H1 (cell line): ENCODE results near the gene SLC51B.

Experiments
- ATF3 ChIP-seq: IDR thresholded peaks from 2 replicates; pipeline ENCODE4 v1.6.1; 2011; ENCODE audit warnings: low read depth, mild to moderate bottlenecking, low read length; ENCODE audit not compliant: insufficient read depth
- CEBPB ChIP-seq: IDR thresholded peaks from 2 replicates; pipeline ENCODE4 v1.6.1; 2012; ENCODE audit warnings: low read depth, low read length
- CREB1 ChIP-seq: IDR thresholded peaks from 2 replicates; pipeline ENCODE4 v1.6.1; 2012; ENCODE audit warnings: inconsistent platforms
- CTBP2 ChIP-seq: IDR thresholded peaks from 2 replicates; pipeline ENCODE4 v1.7.0; 2011; ENCODE audit warnings: borderline replicate concordance, mild to moderate bottlenecking, moderate library complexity, mixed read lengths, low read length; ENCODE audit not compliant: insufficient read depth, insufficient read length
- CTCF ChIP-seq, 3 experiments: IDR thresholded peaks; 1 replicate in 2 of 3; 2 replicates in 1 of 3; pipeline versions ENCODE4 v1.5.1 to v1.6.1; 2011; ENCODE audit warnings: low read length in 3 of 3, mild to moderate bottlenecking in 3 of 3, inconsistent platforms in 2 of 3, low read depth in 1 of 3, moderate library complexity in 1 of 3; ENCODE audit not compliant: insufficient read depth in 1 of 3; ENCODE audit errors: control extremely low read depth in 1 of 3
- EZH2 ChIP-seq: fragments of 200-600 bp; sonication (generic); IDR thresholded peaks from 2 replicates; pipeline ENCODE4 v1.7.1; 2012; ENCODE audit warnings: low read depth, mild to moderate bottlenecking, moderate library complexity, low read length, inconsistent platforms; ENCODE audit not compliant: severe bottlenecking
- GABPA ChIP-seq: IDR thresholded peaks from 2 replicates; pipeline ENCODE4 v1.6.1; 2011; ENCODE audit warnings: mild to moderate bottlenecking, low read length, moderate library complexity, borderline replicate concordance; ENCODE audit not compliant: insufficient read depth
- POLR2A ChIP-seq, 2 experiments: IDR thresholded peaks; 1 replicate in 1 of 2; 2 replicates in 1 of 2; pipeline ENCODE4 v1.6.1; 2011; ENCODE audit warnings: low read depth in 2 of 2, low read length in 2 of 2, mild to moderate bottlenecking in 2 of 2; ENCODE audit errors: control extremely low read depth in 1 of 2
- POLR2AphosphoS5 ChIP-seq: IDR thresholded peaks from 2 replicates; pipeline ENCODE4 v1.6.1; 2011; ENCODE audit warnings: low read depth, low read length
- RFX5 ChIP-seq: IDR thresholded peaks from 2 replicates; pipeline ENCODE4 v1.6.1; 2011; ENCODE audit warnings: low read depth, low read length, improper control_type of control experiment, borderline replicate concordance

GRCh38 chr15:65006876-65007275 lies 38.3 kb upstream of the SLC51B start:
- no peak for TF ChIP-seq CTCF (IDR thresholded peaks at IDR 0.05; ENCODE audit: control extremely low read depth in 1 of 3, insufficient read depth in 1 of 3, low read depth in 1 of 3, low read length in 3 of 3)
- no peak for TF ChIP-seq POLR2A (IDR thresholded peaks at IDR 0.05; ENCODE audit: control extremely low read depth in 1 of 2, low read depth in 2 of 2, low read length in 2 of 2)
- no peak for TF ChIP-seq CEBPB
- TF ChIP-seq POLR2AphosphoS5: no peak
- no peak for TF ChIP-seq EZH2
- TF ChIP-seq RFX5: no peak
- no peak for TF ChIP-seq GABPA
- TF ChIP-seq ATF3: no peak
- no peak for TF ChIP-seq CTBP2
- no peak for TF ChIP-seq CREB1
